OCI-LY3 (cell line): Measurements from ENCODE around the gene P2RX1.

ENCODE experiments used
- H2AFZ ChIP-seq: fragments of 200-600, 300-600 bp; shearing (Covaris generic); 2 replicates; pipeline ENCODE4 v1.6.0; 2014; ENCODE audit warnings: antibody characterized with exemption, low read depth, low read length
- H3K27ac ChIP-seq: fragments of 200-600, 300-600 bp; sonication (generic); 2 replicates; pipeline ENCODE4 v1.5.1; 2014; ENCODE audit warnings: mild to moderate bottlenecking, low read length, moderate library complexity, mixed read lengths
- H3K27me3 ChIP-seq: fragments of 200-600, 300-600 bp; sonication (generic); 2 replicates; pipeline ENCODE4 v1.6.1; 2014; ENCODE audit warnings: low read depth, low read length, mixed read lengths
- H3K36me3 ChIP-seq: fragments of 200-600, 300-600 bp; sonication (generic); replicated peaks from 2 replicates; pipeline ENCODE3; 2014; ENCODE audit warnings: low read depth, low read length, mixed read lengths
- H3K4me1 ChIP-seq: fragments of 300-600, 200-600 bp; sonication (generic); 2 replicates; pipeline ENCODE4 v1.6.1; 2014; ENCODE audit warnings: low read length, mixed read lengths
- H3K4me2 ChIP-seq: fragments of 200-600, 300-600 bp; sonication (generic); 2 replicates; pipeline ENCODE4 v1.6.1; 2014; ENCODE audit warnings: low read length, mixed read lengths
- H3K4me3 ChIP-seq: fragments of 300-600, 200-600 bp; sonication (generic); 2 replicates; pipeline ENCODE4 v1.5.1; 2014; ENCODE audit warnings: antibody characterized with exemption, mild to moderate bottlenecking, low read length, moderate library complexity
- H3K79me2 ChIP-seq: fragments of 300-600, 200-600 bp; shearing (Covaris generic); 2 replicates; pipeline ENCODE4 v1.6.1; 2014; ENCODE audit warnings: mild to moderate bottlenecking, low read length, mixed read lengths
- H3K9ac ChIP-seq: fragments of 300-600, 200-600 bp; shearing (Covaris generic); 2 replicates; pipeline ENCODE4 v1.6.0; 2014; ENCODE audit warnings: mild to moderate bottlenecking, low read length, moderate library complexity
- H3K9me3 ChIP-seq: fragments of 200-600, 300-600 bp; shearing (Covaris generic); 2 replicates; pipeline ENCODE4 v1.6.1; 2014; ENCODE audit warnings: low read length, mixed read lengths; ENCODE audit not compliant: insufficient read depth
- H4K20me1 ChIP-seq: fragments of 200-600, 300-600 bp; sonication (generic); 2 replicates; pipeline ENCODE4 v1.6.1; 2016; ENCODE audit warnings: low read length, mixed read lengths; ENCODE audit not compliant: insufficient read depth
- EZH2phosphoT487 ChIP-seq: fragments of 200-600 bp; shearing (Covaris generic); IDR thresholded peaks from 2 replicates; pipeline ENCODE4 v1.6.1; 2018; ENCODE audit warnings: antibody characterized with exemption, mixed run types, low read depth
- TF ChIP-seq, protein P1 (sequence below): fragments of 200-600, 300-600 bp; sonication (generic); IDR thresholded peaks from 2 replicates; pipeline ENCODE4 v1.5.1; 2014; ENCODE audit warnings: antibody characterized with exemption, low read length, low read depth

The P2RX1 gene

DNA sequence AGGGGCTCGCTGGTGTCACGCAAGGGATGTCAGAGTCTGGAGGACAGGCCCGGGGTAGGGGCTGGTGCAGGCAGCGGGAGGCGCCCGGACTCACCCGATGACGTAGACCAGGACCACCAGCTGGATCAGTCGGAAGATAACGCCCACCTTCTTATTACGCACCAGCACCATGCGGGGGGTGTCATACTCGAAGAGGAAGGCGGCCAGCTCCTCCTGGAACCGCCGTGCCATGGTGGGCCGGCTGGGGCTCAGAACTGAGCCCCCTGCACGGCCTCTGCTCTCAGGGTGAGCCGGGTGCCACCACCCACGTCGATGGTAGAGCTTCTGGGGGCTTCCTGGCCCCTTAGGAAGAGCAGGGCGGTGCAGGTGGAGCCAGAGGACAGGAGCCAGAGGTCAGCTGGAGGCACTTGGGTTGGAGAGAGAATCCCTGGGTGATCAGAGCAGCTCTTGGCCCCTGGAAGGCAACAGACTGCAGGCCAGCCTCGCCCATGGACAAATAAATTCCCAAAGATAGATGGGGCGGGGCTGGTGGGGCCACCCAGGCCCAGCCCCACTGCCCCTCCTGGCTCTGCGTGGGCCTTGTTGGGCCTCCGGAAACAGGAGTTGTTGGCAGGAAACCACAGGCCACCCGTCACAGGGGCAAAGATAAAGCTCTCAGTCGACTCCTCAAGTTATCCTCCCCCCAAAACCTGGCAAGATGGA lies at the start of gene P2RX1:
Gene P2RX1, minus strand, starts transcription at position 471 of the 702 bp plus-strand sequence. Its CDS starts 240 bp downstream, at position 231.
- H3K9me3 ChIP-seq, result no peaks in the 10 kb centered on the region
- no peak within 1 kb of the TSS for H3K4me3 ChIP-seq
- no peaks in the 10 kb centered on the region for H3K36me3 ChIP-seq
- H3K4me1 ChIP-seq, result peaks cover 41% of the 10 kb centered on the region
- H3K79me2 ChIP-seq, result no peaks in the 10 kb centered on the region
- H4K20me1 ChIP-seq, result no peaks in the 10 kb centered on the region
- no peak within 1 kb of the TSS for H3K27ac ChIP-seq
- no peak within 1 kb of the TSS for H3K9ac ChIP-seq
- no peaks in the 10 kb centered on the region for H3K27me3 ChIP-seq
- TF ChIP-seq, protein P1, sequence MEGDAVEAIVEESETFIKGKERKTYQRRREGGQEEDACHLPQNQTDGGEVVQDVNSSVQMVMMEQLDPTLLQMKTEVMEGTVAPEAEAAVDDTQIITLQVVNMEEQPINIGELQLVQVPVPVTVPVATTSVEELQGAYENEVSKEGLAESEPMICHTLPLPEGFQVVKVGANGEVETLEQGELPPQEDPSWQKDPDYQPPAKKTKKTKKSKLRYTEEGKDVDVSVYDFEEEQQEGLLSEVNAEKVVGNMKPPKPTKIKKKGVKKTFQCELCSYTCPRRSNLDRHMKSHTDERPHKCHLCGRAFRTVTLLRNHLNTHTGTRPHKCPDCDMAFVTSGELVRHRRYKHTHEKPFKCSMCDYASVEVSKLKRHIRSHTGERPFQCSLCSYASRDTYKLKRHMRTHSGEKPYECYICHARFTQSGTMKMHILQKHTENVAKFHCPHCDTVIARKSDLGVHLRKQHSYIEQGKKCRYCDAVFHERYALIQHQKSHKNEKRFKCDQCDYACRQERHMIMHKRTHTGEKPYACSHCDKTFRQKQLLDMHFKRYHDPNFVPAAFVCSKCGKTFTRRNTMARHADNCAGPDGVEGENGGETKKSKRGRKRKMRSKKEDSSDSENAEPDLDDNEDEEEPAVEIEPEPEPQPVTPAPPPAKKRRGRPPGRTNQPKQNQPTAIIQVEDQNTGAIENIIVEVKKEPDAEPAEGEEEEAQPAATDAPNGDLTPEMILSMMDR, result no peak
- TF ChIP-seq EZH2phosphoT487, result no peak
- no peak within 1 kb of the TSS for H2AFZ ChIP-seq
- H3K4me2 ChIP-seq, result no peak within 1 kb of the TSS; the same call in 1 of the 2 replicates

DNA sequence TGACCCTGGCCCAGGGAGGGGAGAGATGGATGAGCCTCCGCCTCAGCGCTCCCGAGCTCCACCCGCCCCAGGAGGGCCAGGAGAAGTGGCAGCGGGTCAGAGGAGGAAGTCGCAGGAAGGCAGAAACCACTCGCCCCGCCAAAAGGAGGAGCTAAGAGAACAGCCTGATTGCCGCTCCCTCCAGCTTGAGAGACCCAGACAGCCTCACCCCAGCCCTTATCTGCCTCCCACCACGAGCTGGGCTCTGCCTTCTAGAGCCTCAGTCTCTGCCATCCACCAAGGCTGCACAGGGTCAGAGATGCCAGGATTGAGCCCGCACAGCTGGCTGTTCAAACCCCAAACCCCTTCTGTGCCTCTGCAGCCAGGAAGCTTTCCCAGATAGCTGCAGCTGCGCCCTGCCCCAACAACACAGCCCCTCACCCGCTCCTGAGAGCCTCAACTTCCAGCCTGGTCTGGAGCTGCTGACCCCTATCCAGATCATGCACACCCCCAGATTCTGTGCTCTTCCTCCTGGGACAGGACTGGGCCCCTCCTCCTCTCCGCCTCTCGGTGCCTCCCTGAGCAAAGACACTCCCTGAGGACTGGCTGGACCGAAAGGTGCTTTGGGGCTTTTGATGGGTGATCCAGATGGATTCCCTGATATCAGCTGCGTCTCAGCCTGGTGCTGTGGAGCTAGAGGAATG lies 49.0 kb upstream of the P2RX1 start:
- Histone ChIP-seq H3K9ac (peak overlapping the region; percentile 78), H3K4me2 (peak overlapping the region; percentile 95), H3K27ac (peak overlapping the region; percentile 91)

DNA sequence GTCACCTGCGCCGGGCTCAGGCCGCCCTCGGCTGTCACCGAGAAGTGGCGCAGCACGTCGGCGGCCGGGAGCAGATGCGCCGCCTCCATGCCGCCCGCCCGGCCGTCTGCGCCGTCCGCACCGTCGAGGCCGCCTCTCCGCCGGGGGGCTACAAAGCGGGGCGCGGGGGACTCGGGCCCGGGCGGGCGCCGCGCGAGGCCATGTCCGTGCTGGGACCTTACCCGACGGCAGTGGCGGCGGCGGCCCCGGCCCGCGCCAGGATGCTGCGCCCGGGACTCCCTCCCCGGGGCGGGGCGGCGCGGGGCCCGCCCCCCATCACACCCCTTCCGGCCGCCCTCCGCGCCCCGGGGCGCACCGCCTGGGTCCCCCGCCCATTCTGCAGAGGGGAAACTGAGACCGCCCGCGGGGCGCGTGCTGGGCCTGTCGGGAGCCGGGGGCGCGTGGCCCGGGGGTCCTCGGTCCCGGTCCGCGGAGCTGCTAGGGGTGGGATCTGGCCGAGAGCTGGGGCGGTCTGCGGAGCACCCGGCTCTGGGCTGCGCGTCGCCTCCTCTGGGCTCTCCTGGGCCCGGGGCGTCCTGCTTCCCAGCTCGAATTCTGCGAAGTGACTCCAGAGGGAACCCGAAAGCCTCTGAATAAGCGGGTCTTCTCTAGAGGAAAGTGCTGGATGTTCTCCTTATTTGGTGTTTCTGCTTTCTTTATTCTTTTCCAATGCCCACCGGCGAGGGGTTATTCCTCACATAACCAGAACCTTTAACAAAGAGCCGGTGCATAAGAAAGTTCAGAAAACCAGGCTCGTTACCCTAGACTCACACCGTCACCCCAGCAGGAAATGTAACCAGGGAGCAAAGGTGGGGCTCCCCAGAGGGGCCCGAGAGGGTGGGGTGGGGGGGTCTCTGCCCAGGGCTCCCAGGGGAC lies 48.2 kb upstream of the P2RX1 start, which contains the start of gene ATP2A3:
Gene ATP2A3, minus strand, starts transcription at position 235 of the 915 bp plus-strand sequence. Its CDS starts 146 bp downstream, at position 89.
- H3K4me1 ChIP-seq, result peaks cover 55% of the 10 kb centered on the region
- H3K36me3 ChIP-seq, result peaks cover 18% of the 10 kb centered on the region
- no peaks in the 10 kb centered on the region for H3K27me3 ChIP-seq
- peak within 1 kb of the TSS; percentile 91 for H3K27ac ChIP-seq
- TF ChIP-seq EZH2phosphoT487, result no peak
- TF ChIP-seq, protein P1, result no peak
- 0 out of 2 replicates have a peak, but pooled peaks cover 5% of the 10 kb centered on the region for H3K9me3 ChIP-seq
- peak within 1 kb of the TSS; percentile 35; the same call in 1 of the 2 replicates for H2AFZ ChIP-seq
- H4K20me1 ChIP-seq, result peaks cover 36% of the 10 kb centered on the region
- H3K4me3 ChIP-seq, result peak within 1 kb of the TSS; percentile 99
- peak within 1 kb of the TSS; percentile 96 for H3K4me2 ChIP-seq
- peaks cover 47% of the 10 kb centered on the region for H3K79me2 ChIP-seq
- peak within 1 kb of the TSS; percentile 94 for H3K9ac ChIP-seq

More for the DNA sequence above, 49.0 kb upstream of the P2RX1 start:
- Histone ChIP-seq H2AFZ (peak overlapping the region; percentile 34; the same call in 1 of the 2 replicates), H3K79me2 (peaks cover 39% of the 10 kb centered on the region), H3K27me3 (no peaks in the 10 kb centered on the region), H3K4me1 (peaks cover 59% of the 10 kb centered on the region), H3K9me3 (0 out of 2 replicates have a peak, but pooled peaks cover 5% of the 10 kb centered on the region), H3K4me3 (peak overlapping the region; percentile 99), H4K20me1 (peaks cover 28% of the 10 kb centered on the region), H3K36me3 (peaks cover 18% of the 10 kb centered on the region)
- TF ChIP-seq, protein P1, result peak; percentile 25
- no peak for TF ChIP-seq EZH2phosphoT487
